K562 (cell line): Measurements from ENCODE around the gene TGFBR2.

Experiments
- ZHX1 ChIP-seq: fragments of 150-350 bp; conservative IDR thresholded peaks from 2 replicates; pipeline ENCODE4 v1.6.1; 2014; ENCODE audit warnings: low read length
- ZNF146 ChIP-seq: IDR thresholded peaks from one replicate; pipeline ENCODE4 v1.6.1; 2018; ENCODE audit warnings: missing compliant biosample characterization; ENCODE audit not compliant: unreplicated experiment
- ZNF449 ChIP-seq: fragments of 250-450 bp; sonication (Bioruptor Pico); IDR thresholded peaks from 2 replicates; pipeline ENCODE4 v1.8.0; 2022; ENCODE audit warnings: moderate library complexity, mild to moderate bottlenecking, inconsistent platforms

DNA sequence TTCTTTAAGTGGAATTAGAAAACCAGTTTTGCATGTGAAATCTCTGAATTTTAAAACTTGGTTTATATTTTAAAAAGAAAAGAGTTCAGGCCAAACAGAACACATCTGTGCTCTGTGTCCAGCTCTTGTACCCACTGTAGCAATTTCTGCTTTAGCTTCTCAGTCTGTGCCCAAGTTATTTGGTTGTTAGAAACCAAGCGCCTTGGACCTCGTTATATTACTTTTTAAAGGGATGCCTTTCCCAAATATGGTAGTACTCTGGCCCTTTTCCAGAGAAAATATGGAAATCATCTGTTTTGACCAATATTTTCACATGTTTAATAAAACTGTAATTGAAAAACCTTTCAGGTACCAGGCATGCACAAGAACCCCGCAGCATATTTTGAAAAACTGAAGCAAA is 27.3 kb downstream of the TGFBR2 start:
- TF ChIP-seq ZNF146 (CRISPR knock-in tag) (no peak), ZNF449 (CRISPR knock-in tag) (no peak), ZHX1 (no peak)
